Activated gamma-delta T cell (primary cell): ENCODE results near the gene ARHGAP12.
"Not testable (repeated sequence)": the region's sequence is repeated elsewhere in the genome, so short reads cannot be mapped to it uniquely, and the experiment has no call there.

Experiments
- DNase-seq: peaks from one replicate; lab custom pipeline; 2025; lab: John Stamatoyannopoulos, UW
- total RNA-seq, 2 donors: gene quantifications; one replicate each; lab custom pipeline; 2026; lab: John Stamatoyannopoulos, UW

ARHGAP12 gene, protein sequence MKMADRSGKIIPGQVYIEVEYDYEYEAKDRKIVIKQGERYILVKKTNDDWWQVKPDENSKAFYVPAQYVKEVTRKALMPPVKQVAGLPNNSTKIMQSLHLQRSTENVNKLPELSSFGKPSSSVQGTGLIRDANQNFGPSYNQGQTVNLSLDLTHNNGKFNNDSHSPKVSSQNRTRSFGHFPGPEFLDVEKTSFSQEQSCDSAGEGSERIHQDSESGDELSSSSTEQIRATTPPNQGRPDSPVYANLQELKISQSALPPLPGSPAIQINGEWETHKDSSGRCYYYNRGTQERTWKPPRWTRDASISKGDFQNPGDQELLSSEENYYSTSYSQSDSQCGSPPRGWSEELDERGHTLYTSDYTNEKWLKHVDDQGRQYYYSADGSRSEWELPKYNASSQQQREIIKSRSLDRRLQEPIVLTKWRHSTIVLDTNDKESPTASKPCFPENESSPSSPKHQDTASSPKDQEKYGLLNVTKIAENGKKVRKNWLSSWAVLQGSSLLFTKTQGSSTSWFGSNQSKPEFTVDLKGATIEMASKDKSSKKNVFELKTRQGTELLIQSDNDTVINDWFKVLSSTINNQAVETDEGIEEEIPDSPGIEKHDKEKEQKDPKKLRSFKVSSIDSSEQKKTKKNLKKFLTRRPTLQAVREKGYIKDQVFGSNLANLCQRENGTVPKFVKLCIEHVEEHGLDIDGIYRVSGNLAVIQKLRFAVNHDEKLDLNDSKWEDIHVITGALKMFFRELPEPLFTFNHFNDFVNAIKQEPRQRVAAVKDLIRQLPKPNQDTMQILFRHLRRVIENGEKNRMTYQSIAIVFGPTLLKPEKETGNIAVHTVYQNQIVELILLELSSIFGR
- 77.0 to 104 reads per million in 2 donors for total RNA-seq

DNA sequence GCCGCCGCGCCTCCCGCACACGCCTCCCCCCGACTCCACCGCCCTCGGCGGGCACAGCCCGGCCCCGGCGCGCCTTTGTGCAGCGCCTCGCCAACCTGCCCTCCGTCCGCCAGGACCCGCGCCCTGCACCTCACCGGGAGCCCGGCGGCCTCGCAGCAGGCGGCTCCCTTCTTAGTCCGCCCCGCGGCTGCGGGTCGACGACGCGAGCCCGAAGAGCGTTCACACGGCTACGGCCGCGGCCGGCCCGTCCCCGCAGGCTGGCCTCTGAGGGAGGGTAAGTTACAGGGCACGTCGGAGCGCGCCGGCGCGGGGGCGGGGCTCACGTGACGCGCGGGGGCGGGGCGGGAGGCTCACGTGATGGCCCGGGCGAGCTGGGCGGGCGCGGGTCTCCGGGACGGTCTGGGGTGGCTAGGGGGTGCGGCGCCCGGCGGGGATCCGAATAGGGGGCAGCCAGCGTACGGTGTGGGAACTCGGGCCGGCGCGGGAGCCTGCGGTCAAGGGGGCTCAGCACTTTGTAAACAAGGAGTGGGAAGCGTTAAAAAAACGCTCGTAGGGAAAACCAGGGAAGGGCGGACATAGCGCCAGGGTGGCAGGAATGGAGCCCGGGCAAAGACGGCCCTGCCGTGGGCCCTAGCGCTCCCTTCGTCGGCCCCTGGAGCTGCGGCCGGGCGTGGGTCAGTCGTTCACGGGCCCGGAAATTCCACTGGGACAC, at the start of gene ARHGAP12:
Gene ARHGAP12, minus strand, starts transcription at position 283 of the 712 bp plus-strand sequence. CDS start 19,976 bp downstream, outside the sequence.
- peak; percentile 74 for DNase-seq

DNA sequence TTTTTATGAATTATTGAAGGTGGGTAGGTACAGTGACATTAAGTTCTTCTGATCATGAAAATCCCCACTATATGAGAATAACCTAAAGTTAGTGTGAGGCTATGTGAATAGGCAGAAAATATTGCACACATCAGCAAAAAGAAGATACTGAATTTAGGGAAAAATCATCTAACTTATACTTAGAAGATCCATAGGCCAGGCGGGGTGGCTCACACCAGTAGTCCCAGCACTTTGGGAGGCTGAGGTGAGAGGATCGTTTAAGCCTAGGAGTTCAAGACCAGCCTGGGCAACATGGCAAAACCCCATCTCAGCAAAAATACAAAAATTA, 49.5 kb upstream of the ARHGAP12 start:
- DNase-seq, result no peak

DNA sequence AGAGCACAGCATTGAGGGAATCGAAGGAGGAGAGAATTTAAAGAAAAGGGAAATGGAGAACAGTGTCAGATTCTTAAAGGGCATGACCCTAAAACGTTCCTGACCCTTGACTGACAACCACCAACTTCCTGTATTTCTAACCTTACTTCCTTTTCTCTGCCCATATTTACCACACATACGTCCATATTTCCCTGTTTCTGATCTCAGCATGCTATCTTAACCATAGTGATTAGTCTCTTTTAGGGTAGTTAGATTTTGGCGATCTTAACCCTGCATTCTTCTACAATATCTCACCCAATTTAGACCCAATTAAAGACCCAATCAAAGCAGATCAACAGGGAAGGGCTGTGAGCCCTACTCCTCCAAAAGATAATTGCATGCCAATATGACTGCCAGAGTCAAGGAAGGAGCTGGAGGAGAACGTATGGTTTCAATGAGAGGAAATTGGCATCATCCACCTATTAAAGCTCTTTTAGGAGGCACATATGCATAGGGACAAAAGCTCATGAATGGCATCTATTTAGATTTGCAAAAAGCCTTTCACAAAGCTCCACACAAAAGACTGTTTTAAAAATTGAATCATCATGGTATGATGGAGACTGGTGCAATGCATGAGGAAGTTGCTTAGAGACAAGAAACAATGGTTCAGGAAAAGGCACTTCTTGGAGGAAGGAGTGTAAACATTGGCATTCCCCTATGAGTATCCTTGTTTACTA, 49.0 kb upstream of the ARHGAP12 start:
- DNase-seq, result no peak

DNA sequence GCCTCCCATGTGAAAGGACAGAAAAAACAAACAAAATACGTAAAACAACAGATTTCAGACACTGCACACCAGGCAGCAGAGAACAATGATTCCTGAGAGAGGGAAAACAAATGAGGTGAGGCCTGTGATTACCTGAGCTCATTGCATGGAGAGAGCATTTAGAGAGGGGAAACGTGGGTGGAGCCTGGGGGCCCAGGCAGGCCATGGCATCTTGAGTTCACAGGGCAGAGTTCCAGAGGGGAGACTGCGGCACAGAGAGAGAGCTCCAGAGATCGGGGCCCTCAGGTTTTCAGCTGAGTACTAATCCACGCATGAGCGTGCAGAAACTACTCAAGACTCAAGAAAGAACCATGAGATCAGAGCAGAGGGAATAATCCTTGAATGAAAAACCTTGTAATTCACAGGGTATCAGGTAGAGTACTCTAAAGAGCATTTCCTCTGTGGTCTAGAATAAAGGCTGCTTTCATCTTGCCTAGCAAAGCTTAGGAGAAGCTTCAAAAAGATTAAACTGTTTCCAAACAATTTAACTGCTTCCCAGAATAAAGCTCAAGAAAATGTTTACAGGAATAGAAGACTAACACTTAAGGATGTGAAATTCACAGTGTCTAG, 46.6 kb upstream of the ARHGAP12 start:
- DNase-seq, result no peak

DNA sequence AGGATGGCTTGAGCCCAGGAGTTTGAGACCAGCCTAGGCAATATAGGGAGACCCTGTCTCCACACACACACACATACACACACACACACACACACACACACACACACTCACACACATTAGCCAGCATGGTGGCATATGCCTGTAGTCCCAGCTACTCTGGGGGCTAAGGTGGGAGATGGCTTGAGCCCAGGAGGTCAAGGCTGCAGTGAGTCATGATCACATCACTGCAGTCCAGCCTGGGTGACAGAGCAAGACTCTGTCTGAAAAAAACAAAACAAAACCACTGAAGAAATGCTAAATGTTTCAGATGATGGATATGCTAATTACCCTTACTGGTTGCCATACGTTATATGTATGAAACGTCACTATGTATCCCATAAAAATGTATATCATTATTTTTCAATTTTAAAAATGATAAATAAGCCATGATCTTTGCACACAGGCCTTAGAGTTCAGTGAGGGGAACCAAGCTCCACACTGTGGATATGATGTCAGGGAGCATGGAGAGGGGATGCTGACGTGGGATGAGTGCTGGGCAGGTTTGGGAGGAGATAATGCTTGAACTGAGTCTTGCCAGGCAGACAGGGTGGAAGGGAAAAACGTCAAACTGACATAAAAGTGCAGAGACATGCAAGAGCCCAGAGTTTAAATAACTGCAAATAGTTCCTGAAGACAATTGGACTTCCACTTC, 45.9 kb upstream of the ARHGAP12 start:
- no peak for DNase-seq

DNA sequence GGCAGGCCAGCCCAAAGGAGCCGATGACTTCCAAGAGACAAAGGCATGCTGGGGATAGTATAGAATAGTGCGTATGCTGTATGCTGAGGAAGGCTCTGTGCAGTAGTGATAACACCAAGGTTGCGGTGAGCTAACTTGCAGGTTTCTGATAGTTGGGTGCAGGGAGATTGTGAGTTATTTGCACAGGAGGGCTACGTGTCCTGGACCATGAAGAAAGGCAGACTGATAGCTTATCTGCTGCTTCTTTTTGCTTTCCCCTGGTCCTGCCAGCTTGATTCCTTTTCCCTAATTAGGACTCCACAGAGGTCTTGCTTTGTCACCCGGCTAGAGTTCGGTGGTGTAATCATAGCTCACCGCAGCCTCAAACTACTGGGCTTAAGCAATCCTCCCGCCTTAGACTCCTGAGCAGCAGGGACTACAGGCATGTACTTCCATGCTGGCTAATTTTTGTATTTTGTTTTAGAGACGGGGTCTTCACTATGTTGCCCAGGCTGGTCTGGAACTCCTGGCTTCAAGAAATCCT, 43.9 kb upstream of the ARHGAP12 start:
- DNase-seq, result no peak

DNA sequence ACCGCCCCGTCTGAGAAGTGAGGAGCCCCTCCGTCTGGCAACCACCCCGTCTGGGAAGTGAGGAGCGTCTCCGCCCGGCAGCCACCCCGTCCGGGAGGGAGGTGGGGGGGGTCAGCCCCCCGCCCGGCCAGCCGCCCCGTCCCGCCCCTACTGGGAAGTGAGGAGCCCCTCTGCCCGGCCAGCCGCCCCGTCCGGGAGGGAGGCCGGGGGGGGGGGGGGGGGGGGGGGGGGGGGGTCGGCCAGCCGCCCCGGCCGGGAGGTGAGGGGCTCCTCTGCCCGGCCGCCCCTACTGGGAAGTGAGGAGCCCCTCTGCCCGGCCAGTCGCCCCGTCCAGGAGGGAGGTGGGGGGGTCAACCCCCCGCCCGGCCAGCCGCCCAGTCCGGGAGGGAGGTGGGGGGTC, 41.2 kb upstream of the ARHGAP12 start:
- not testable (repeated sequence) for DNase-seq

DNA sequence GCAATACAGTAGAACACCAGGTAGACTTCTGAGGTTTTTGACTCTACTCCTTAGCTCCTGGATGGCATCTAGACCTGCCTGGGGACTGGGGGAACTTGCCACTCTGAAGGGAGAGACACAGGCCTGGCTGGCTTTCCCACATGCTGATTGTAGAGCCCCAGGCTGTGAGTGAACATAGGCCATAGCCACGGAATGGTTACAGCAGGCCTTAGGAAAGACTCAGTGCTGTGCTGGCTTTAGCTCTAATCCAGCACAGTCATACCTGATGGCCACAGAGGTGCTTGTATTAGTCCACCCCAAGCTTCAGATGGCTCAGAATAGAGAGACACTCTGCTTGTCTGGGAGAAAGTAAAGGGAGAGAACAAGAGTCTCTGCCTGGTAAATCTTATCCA, 35.0 kb upstream of the ARHGAP12 start:
- no peak for DNase-seq

DNA sequence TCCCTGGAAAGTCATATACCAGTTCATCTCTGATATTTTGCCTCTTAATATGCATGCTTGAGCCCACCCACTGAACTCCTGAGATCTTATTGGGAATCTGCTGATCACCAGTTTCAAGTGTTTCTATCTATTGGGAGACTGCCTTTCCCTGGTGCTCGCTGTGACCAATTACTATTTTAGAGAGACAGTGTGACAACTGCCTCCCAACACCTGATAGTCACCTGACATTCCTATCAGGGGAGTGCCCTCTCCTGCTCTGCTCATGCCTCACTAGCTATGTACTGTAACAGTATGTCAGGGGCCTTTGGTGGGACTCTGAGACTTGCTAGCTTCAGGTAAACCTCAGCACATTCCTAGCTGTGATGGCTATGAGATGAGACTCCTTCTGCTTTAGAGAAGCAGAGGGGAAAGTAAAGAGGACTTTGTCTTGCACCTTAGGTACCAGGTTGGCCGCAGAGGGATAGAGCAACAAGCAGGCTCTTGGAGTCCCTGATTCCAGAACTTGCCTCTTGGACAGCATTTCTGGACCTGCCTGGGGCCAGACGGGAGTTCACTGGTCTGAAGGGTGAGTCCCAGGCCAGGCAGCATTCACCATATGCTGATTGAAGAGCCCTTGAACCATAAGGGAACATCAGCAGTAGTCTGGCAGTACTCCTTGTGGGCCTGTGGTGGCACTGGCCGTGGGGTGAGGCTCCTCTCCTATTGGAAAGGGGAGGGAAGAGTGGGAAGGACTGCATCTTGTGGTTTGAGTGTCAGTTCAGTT, 34.4 kb upstream of the ARHGAP12 start:
- no peak for DNase-seq

DNA sequence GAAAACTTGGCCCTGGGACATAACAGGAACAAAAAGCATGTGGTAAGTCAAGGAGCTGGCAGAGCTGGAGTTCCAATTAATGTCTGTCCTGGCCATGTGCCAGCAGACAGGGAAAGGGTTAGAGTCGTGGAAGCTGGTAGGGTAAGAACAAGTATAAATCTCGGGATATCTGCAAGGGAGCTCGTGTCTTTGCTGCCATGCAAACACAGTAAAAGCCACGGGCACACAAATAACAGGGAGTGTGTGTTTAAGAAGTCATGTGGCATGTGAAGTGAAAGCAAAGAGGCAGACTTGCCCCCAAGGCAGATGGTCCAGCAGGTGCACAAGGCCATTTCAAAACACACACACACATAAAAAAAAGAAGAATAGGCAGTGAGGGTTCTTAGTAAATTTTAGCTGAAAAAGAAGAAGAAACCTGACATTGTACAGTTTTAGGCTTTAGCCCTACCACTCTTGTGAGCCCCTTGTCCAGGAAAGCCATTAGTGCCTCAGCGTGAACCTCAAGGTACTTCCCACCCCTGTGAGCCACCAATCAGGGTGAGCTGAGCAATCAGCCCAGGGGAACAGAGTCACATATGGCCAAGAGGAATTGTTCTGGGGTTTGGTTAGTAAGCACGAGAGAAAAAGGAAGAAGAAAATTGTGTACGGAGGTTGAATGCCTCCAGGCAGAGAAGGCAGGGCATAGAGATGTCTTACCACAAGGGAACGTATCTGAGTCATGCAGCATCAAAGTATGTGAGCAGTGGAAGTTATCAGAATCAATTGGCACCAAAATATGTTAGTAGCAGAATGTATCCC, 32.8 kb upstream of the ARHGAP12 start:
- DNase-seq, result no peak

DNA sequence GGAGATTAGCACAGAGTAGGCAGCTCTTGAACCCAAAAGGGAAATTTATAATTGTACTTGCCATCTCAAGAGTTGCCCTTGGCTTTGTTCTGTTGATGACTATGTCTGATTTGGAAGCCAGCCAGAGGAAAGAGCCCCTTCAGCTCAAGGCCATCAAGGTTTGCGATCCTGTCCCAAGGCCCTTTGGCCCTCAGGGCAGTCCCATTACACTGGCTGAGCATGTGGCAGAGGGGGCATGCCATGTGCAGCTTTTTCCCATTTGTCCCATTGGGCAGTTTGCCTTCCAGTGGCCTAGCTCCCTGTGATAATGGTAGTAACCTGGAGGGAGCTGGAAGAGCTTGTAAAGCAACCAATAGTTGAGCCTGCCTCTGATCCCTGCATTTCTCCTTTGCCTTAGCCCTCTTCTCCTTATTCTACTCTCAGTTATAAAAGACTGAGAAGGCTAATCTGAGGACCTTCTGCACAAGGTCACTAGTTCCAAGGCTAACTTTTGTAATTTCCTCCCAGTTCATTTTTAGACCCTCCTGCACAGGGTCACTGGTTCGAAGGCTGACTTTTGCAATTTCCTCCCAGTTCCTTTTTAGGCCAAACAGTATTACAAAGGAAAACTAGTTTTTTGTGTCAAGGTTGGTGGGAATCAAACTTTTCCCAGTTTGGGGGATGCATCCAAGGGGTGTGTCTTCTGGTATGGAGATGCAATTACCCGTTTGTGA, 31.0 kb upstream of the ARHGAP12 start:
- no peak for DNase-seq

DNA sequence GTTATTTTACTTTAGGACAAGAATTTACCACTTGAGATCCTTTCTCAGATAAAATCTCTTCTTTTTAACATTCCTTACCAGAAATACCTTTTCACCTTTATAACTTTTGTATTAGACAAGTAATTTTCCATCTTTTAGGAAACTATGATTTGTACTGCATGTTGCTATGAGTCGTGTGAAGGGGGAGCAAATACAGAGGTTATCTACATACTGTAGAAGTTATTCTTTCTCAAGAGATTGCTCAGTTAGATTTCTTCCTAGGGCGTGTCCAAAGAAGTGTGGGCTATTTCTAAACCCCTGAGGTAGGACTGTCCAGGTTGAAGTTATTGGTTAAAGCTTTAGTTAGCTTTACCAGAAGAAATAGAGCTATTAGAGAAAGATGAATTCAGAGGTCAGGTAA, 30.2 kb upstream of the ARHGAP12 start:
- no peak for DNase-seq

DNA sequence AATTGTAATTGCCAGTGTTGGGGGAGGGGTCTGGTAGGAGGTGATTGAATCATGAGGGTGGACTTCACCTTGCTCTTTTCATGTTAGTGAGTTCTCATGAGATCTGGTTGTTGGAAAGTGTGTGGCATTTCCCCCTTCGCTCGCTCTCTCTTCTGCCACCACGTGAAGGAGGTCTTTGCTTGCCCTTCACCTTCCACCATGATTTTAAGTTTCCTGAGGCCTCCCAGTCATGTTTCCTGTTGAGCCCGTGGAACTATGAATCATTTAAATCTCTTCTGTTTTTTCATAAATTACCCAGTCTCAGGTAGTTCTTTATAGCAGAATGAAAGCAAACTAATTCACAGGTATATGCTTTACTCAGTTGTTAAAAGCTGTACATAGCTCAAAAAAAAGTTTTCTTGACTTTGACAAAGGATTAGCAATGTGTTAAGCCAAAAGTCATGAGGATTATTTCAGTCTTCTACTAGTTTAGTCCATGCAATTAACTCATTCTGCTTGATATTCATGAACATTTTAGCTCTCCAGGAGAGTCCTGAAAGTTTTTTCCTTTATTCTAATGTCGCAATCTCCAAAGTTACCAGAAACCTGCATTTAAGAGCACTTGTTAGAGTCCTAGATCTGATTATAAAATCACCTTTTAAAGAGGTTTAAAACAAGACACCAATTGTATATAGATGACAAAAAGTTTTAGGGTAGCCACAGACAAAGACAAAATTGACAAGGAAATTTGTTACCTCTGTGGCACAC, 27.7 kb upstream of the ARHGAP12 start:
- no peak for DNase-seq

DNA sequence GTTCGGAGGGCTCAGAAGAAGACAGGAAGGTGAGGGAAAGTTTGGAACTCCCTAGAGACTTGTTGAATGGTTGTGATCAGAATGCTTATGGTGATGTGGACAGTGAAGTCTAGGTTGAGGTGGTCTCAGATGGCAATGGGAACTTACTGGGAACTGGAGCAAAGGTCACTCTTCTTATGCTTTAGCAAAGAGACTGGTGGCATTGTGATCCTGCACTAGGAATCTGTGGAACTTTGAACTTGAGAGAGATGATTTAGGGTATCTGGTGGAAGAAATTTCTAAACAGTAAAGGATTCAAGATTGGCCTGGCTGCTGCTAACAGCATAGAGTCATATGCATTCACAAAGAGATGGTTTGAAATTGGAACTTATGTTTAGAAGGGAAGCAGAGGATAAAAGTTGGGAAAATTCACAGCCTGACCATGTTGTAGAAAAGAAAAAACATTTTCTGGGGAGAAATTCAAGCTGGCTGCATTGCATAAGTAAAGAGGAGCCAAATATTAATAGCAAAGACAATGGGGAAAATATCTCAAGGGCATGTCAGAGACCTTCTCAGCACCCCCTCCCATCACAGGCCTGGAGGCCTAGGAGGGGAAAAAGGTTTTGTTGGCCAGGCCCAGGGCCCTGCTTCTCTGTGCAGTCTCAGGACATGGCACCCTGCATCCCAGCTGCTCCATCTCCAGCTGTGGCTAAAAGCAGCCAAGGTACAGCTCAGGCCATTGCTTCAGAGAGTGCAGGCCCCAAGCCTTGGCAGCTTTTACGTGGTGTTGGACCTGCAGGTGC, 26.0 kb upstream of the ARHGAP12 start:
- no peak for DNase-seq

DNA sequence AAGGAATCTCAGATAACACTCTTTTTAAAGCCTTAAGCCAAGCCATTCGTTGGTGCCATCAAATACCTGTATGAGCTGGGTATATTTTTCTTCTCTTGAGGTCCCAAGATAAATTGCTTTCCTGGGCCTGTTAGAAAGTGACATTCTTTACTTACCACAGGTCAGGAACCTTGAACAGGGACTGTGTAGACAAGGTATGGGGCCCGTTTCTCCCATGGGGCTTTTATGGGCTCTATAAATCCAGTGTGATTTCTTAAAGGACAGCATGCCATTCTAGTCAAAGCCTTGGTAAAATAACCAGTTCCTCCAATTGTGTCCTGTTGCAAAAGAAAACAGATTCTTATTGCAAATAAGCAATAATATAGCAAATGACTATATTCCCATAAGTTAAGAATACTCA, 24.8 kb upstream of the ARHGAP12 start:
- DNase-seq, result no peak

DNA sequence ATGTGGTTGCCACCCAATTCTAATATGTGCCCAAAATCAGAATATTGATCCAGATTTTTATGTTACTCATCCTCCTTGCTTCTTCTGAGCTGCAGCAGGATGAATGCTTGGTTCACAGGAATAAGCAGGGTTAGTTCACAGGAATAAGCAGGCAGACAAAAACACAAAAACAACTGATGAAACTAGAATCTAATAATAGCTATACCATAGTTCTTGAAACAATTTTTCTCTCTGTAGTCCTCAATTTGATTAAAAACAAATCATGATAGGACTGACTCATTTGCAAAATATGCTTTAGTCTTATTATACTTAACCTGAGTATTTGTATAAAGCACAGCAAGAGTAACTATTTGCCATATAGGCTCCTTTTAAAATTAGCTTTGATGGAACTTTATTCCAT, 24.4 kb upstream of the ARHGAP12 start:
- no peak for DNase-seq

DNA sequence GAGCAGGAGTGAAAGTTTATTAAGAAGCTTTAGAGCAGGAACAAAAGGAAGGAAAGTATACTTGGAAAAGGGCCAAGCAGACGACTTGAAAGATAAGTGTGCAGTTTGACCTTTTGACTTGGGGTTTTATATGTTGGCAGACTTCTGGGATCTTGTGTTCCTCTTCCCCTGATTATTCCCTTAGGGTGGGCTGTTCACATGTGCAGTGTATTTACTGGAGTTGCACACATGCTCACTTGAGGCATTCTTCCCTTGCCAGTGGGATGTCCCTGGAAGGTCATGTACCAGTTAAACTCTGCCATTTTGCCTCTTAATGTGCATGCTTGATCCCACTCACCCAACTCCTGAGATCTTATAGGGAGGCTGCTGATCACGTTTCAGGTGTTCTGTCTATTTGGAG, 23.4 kb upstream of the ARHGAP12 start:
- DNase-seq, result no peak
